MCF 10A (cell line): ENCODE measurements around the gene PROC. TPM values are rescaled to one million over a fixed set of nuclear protein-coding genes. Genes with fewer than 3 reads are reported as not detected.

Source experiments
- BruUV-seq: library from RNA; stranded (reverse); fragments of 400-500 nt; replicated peaks from 2 replicates; lab custom pipeline; 2021; lab: Mats Ljungman, UMichigan
- CTCF ChIA-PET: fragments of 300-600 bp; sonication (Branson Sonifier 250); formaldehyde crosslinking; extraction: SDS; loops from one replicate; lab custom pipeline; 2021; ENCODE audit warnings: antibody characterized with exemption, inconsistent platforms; lab: Yijun Ruan, JAX
- POLR2A ChIA-PET: fragments of 300-600, 350-650 bp; sonication (Branson Sonifier 250); formaldehyde crosslinking; extraction: SDS; loops from one replicate; lab custom pipeline; 2020; ENCODE audit warnings: antibody characterized with exemption, inconsistent platforms; lab: Yijun Ruan, JAX
- DNase-seq: peaks from one replicate; pipeline ENCODE4 v3.0.0-alpha.2; 2018; ENCODE audit not compliant: unreplicated experiment
- H3K27ac Mint-ChIP-seq: one replicate; pipeline ENCODE4 v1.8.0; 2022; ENCODE audit warnings: mild to moderate bottlenecking, low read depth, mixed read lengths; ENCODE audit not compliant: unreplicated experiment
- H3K27me3 Mint-ChIP-seq: one replicate; pipeline ENCODE4 v1.8.0; 2022; ENCODE audit warnings: mixed read lengths; ENCODE audit not compliant: insufficient read depth, unreplicated experiment
- H3K36me3 Mint-ChIP-seq: one replicate; pipeline ENCODE4 v1.8.0; 2022; ENCODE audit warnings: mild to moderate bottlenecking, moderate library complexity, mixed read lengths; ENCODE audit not compliant: insufficient read depth, unreplicated experiment
- H3K4me1 Mint-ChIP-seq: one replicate; pipeline ENCODE4 v1.8.0; 2022; ENCODE audit warnings: mixed read lengths; ENCODE audit not compliant: insufficient read depth, unreplicated experiment
- H3K4me3 Mint-ChIP-seq: one replicate; pipeline ENCODE4 v1.8.0; 2022; ENCODE audit warnings: mild to moderate bottlenecking, moderate library complexity, mixed read lengths; ENCODE audit not compliant: unreplicated experiment
- H3K9me3 Mint-ChIP-seq: one replicate; pipeline ENCODE4 v1.8.0; 2022; ENCODE audit warnings: mixed read lengths; ENCODE audit not compliant: unreplicated experiment
- intact Hi-C: fragments of 100-400 bp; cut with micrococcal nuclease; formaldehyde crosslinking; loops from 2 replicates; pipeline ENCODE4 v1.14.1; 2022
- total RNA-seq: library from RNA; stranded (reverse); gene quantifications from 2 replicates; pipeline ENCODE4 v1.2.3, GENCODE V29; 2022
- TF ChIP-seq, protein P1 (sequence below): fragments of 200-600 bp; IDR thresholded peaks from one replicate; pipeline ENCODE4 v1.8.0; 2022; ENCODE audit warnings: antibody characterized with exemption, mild to moderate bottlenecking; ENCODE audit not compliant: unreplicated experiment

The PROC gene
- total RNA-seq, 1 experiment from 2014 or later: not detected

- H3K4me3 Mint-ChIP-seq: no peak overlapping the region
- H3K27me3 Mint-ChIP-seq: no peaks in the 10 kb centered on the region
- TF ChIP-seq, protein P1, sequence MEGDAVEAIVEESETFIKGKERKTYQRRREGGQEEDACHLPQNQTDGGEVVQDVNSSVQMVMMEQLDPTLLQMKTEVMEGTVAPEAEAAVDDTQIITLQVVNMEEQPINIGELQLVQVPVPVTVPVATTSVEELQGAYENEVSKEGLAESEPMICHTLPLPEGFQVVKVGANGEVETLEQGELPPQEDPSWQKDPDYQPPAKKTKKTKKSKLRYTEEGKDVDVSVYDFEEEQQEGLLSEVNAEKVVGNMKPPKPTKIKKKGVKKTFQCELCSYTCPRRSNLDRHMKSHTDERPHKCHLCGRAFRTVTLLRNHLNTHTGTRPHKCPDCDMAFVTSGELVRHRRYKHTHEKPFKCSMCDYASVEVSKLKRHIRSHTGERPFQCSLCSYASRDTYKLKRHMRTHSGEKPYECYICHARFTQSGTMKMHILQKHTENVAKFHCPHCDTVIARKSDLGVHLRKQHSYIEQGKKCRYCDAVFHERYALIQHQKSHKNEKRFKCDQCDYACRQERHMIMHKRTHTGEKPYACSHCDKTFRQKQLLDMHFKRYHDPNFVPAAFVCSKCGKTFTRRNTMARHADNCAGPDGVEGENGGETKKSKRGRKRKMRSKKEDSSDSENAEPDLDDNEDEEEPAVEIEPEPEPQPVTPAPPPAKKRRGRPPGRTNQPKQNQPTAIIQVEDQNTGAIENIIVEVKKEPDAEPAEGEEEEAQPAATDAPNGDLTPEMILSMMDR: no peak
- DNase-seq: no peak
- ChIA-PET POLR2A (no interaction called here), CTCF (interaction anchor here (0.6 to 0.9 kb wide), 2 partner anchors 12 to 21 kb away, joined by 3 to 4 read pairs; no protein-coding TSS in a partner anchor)
- H3K9me3 Mint-ChIP-seq: no peaks in the 10 kb centered on the region
- no peak overlapping the region for H3K27ac Mint-ChIP-seq
- no TSS peak for BruUV-seq
- no peaks in the 10 kb centered on the region for H3K4me1 Mint-ChIP-seq
- peaks cover 14% of the 10 kb centered on the region for H3K36me3 Mint-ChIP-seq
- intact Hi-C loops: no loop called here
These were observed 38.7 kb downstream of the PROC start for GRCh38 chr2:127456960-127457359.

GRCh38 chr2:127462461-127462860 is 44.2 kb downstream of the PROC start:
- no peak for DNase-seq
- Mint-ChIP-seq H3K36me3 (peaks cover 6% of the 10 kb centered on the region), H3K27ac (no peak overlapping the region), H3K9me3 (no peaks in the 10 kb centered on the region), H3K27me3 (no peaks in the 10 kb centered on the region), H3K4me3 (no peak overlapping the region), H3K4me1 (no peaks in the 10 kb centered on the region)
- intact Hi-C loops: no loop called here
- TF ChIP-seq, protein P1: no peak
- BruUV-seq: no TSS peak
- ChIA-PET CTCF (interaction anchor here (1.6 kb wide), 1 partner anchor 16 kb away, joined by 6 read pairs; no protein-coding TSS in a partner anchor), POLR2A (interaction anchor here (0.9 kb wide), 1 partner anchor 16 kb away, joined by 3 read pairs; no protein-coding TSS in a partner anchor)

GRCh38 chr2:127463155-127463991 is 45.1 kb downstream of the PROC start:
- H3K9me3 Mint-ChIP-seq: no peaks in the 10 kb centered on the region
- CTCF ChIA-PET: interaction anchor here (0.6 to 1.6 kb wide), 3 partner anchors 15 to 109 kb away, joined by 3 to 6 read pairs (median 5); no protein-coding TSS in a partner anchor
- H3K4me1 Mint-ChIP-seq: no peaks in the 10 kb centered on the region
- DNase-seq: no peak
- POLR2A ChIA-PET: interaction anchor here (0.6 to 0.9 kb wide), 3 partner anchors 16 to 62 kb away, joined by 3 to 4 read pairs (median 3); no protein-coding TSS in a partner anchor
- H3K27ac Mint-ChIP-seq: no peak overlapping the region
- BruUV-seq: no TSS peak
- TF ChIP-seq, protein P1: no peak
- H3K27me3 Mint-ChIP-seq: no peaks in the 10 kb centered on the region
- peaks cover 5% of the 10 kb centered on the region for H3K36me3 Mint-ChIP-seq
- intact Hi-C loops: no loop called here
- no peak overlapping the region for H3K4me3 Mint-ChIP-seq

GRCh38 chr2:127464470-127465257 is 46.4 kb downstream of the PROC start:
- H3K4me1 Mint-ChIP-seq: no peaks in the 10 kb centered on the region
- no peak overlapping the region for H3K4me3 Mint-ChIP-seq
- CTCF ChIA-PET: interaction anchor here (3.6 kb wide), 1 partner anchor 15 kb away, joined by 21 read pairs; no protein-coding TSS in a partner anchor
- TF ChIP-seq, protein P1: no peak
- BruUV-seq: no TSS peak
- POLR2A ChIA-PET: no interaction called here
- H3K9me3 Mint-ChIP-seq: no peaks in the 10 kb centered on the region
- H3K27me3 Mint-ChIP-seq: no peaks in the 10 kb centered on the region
- no peak overlapping the region for H3K27ac Mint-ChIP-seq
- DNase-seq: no peak
- no peaks in the 10 kb centered on the region for H3K36me3 Mint-ChIP-seq
- intact Hi-C loops: no loop called here
